GM18507 (cell line): Measurements from ENCODE around the gene ARHGAP19.

ENCODE experiments used
- DNase-seq: peaks from one replicate; pipeline ENCODE4 v3.0.0; 2011; ENCODE audit warnings: low read depth; ENCODE audit not compliant: insufficient read length; ENCODE audit errors: extremely low spot score
- FAIRE-seq: peaks from 2 replicates; lab custom pipeline; 2011; peaks lifted over from hg19 to GRCh38; lab: Jason Lieb, UNC

ARHGAP19 gene

DNA sequence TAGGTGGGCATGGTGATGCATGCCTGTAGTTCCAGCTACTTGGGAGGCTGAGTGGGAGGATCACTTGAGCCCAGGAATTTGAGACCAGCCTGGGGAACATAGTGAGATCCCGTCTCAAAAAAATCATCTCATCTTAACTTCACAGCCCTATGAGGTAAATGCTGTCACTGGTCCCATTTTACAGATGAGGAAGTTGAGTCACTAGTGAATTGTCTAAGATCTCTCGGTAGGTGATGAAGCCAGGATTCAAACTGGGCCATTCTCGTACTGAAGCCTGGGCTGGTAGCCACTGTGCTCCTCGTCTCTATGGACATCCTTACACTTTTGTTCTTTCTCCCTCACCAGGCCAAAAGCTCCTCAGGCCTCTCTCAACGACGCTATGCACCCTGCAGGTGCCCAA lies 113.1 kb downstream of the ARHGAP19 start:
- FAIRE-seq: no peak

DNA sequence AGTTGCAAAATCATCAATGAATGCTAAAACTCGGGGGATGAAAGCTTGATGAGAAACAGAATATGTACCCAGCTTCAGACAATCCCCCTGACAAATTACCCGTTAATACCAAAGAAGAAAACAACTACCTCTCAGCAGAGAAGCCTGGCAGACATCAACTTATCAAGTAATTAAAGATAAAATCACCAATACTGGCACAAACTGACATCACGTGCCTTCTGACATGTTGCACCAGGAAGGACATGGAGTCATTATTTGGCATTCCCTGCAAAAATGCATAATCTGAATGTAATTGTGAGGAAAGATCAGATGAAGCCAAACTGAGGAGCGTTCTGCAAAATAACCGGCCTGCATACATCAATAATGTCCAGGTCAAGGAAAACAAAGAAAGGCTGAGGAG lies 114.4 kb downstream of the ARHGAP19 start:
- FAIRE-seq: no peak
- no peak for DNase-seq

More for the DNA sequence above, 113.1 kb downstream of the ARHGAP19 start:
- DNase-seq: no peak

DNA sequence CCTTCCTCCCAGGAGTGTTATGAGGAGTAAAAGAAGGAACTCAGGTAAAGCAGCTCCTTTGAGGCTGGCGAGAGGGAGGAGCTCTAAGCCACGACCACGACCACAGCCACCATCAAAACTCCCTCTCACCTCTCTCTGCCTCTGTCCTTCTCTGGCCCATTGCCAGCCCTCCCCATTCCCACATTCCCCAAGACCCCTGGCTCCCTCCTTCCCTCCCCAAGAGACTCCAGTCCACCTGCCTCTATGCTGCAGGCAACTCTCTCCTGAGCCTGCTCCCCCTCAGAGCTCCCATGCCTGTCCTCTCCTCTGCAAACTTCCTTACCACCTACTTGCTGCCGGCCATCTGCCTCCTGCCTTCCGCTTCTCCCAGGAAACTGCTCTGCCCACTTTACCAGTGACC lies 116.2 kb downstream of the ARHGAP19 start:
- DNase-seq (no peak), FAIRE-seq (no peak)

DNA sequence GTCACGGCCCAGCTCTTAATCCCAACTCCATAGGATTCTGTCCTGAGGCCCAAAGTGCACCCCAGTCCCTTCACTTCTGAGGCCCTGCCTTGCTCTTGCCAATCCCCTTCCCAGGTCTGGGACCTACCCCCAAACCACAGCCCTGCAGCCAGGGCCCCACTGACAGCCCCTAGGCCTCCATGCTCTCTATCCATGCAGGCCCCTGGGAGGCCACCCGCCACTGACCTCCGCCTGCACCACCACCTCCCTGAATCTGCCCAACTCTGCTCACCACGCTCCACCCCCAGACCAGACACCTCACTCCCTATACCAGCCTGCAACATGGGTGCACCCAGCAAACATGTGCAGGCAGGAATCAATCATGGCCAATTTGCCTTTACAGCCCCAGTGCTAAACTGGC lies 116.9 kb downstream of the ARHGAP19 start:
- FAIRE-seq (no peak), DNase-seq (no peak)

DNA sequence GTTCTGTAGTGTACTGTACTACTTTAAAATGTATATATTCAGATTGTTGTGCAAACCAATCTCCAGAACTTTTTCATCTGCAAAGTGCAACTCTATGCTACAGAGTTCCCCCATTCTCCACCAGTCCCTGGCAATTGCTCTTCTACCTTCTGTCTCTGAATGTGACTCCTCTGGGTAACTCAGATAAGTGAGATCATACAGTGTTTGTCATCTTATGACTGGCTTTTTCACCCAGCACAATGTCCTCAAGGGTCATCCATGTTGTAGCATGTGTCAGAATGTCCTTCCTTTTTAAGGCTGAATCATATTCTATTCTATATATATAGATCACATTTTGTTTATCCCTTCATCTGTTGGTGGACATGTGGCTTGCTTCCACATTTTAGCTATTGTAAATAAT lies 117.5 kb downstream of the ARHGAP19 start:
- no peak for DNase-seq
- FAIRE-seq: no peak

DNA sequence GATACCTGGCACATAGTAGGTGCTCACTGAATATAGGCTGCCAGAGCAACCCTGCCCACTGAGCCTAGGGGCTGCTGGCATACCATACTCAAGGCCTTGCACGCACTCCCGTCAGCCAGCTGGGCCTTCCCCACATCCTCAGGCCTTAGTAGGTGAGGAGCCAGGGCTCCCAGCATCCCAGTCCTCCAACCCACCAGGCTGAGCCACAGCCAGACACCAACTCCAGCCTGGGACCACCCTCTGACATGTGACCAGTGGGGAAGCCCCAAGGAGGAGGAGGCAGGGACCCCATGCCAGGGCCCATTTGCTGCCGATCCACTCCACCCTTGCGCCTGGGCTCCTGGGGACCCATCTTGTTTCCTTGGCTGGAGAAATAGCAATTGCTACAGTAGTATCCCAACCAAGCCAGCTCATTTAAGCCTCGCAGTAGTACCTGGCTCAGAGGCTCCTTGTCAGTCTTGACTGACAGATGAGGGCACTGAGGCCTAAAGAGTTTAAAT lies 118.1 kb downstream of the ARHGAP19 start:
- FAIRE-seq (no peak), DNase-seq (no peak)

DNA sequence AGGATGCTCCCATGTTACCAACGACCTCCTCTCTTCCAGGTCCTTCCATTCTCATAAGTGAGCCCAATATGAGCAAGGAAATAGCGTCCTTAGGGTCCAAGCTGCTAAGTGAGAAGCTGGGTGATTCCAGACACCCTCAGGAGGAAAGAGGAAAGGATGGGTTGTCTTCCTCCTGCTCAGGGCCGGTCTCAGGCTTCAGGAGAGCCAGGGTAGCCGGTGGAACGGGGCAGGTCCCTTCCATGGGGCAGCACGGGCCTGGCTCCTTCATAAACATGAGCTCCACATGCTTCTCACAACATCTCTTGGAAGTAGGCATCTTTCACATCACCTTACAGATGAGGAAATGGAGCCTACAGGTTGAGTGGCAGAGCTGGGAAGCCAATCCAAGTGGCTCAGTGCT lies 119.4 kb downstream of the ARHGAP19 start:
- FAIRE-seq (no peak), DNase-seq (no peak)
